DOHH2 (cell line): ENCODE results near the gene KCNJ6.

Experiments
- H3F3A ChIP-seq: fragments of 200-600 bp; sonication (generic), shearing (Covaris generic); 2 replicates; pipeline ENCODE4 v1.6.0; 2016; ENCODE audit warnings: antibody characterized with exemption, mild to moderate bottlenecking; ENCODE audit not compliant: control insufficient read depth, insufficient read depth
- H3K27ac ChIP-seq: fragments of 200-600 bp; sonication (generic); 2 replicates; pipeline ENCODE4 v1.5.1; 2014; ENCODE audit warnings: low read depth, mild to moderate bottlenecking, low read length, moderate library complexity
- H3K27me3 ChIP-seq: fragments of 200-600 bp; sonication (generic); 2 replicates; pipeline ENCODE4 v1.6.1; 2014; ENCODE audit warnings: mild to moderate bottlenecking, low read length, mixed read lengths; ENCODE audit not compliant: control insufficient read depth
- H3K36me3 ChIP-seq: fragments of 200-600 bp; sonication (generic); 2 replicates; pipeline ENCODE4 v1.6.1; 2014; ENCODE audit warnings: mild to moderate bottlenecking, low read length, moderate library complexity, mixed read lengths; ENCODE audit not compliant: control insufficient read depth
- H3K4me1 ChIP-seq: fragments of 200-600 bp; sonication (generic); 2 replicates; pipeline ENCODE4 v1.6.1; 2014; ENCODE audit warnings: mild to moderate bottlenecking, low read length, mixed read lengths; ENCODE audit not compliant: control insufficient read depth
- H3K4me2 ChIP-seq: fragments of 200-600 bp; sonication (generic); 2 replicates; pipeline ENCODE4 v1.6.0; 2014; ENCODE audit warnings: mild to moderate bottlenecking, low read length, moderate library complexity
- H3K4me3 ChIP-seq: fragments of 200-600 bp; sonication (generic); 2 replicates; pipeline ENCODE4 v1.5.1; 2014; ENCODE audit warnings: mild to moderate bottlenecking, low read length, mixed read lengths
- H3K79me2 ChIP-seq: fragments of 200-600 bp; sonication (generic); 2 replicates; pipeline ENCODE4 v1.6.1; 2014; ENCODE audit warnings: mild to moderate bottlenecking, low read length, mixed read lengths; ENCODE audit not compliant: control insufficient read depth
- H3K9me2 ChIP-seq: fragments of 200-600 bp; sonication (generic); replicated peaks from 2 replicates; pipeline ENCODE4 v1.6.1; 2014; ENCODE audit warnings: mild to moderate bottlenecking, low read length, mixed read lengths; ENCODE audit not compliant: control insufficient read depth
- H3K9me3 ChIP-seq: fragments of 200-600 bp; sonication (generic); 2 replicates; pipeline ENCODE4 v1.6.1; 2014; ENCODE audit warnings: antibody characterized with exemption, low read length, mixed read lengths; ENCODE audit not compliant: control insufficient read depth, insufficient read depth
- H4K20me1 ChIP-seq: fragments of 200-600 bp; sonication (generic); 2 replicates; pipeline ENCODE4 v1.6.0; 2014; ENCODE audit warnings: low read depth, mild to moderate bottlenecking, antibody characterized with exemption, low read length, moderate library complexity; ENCODE audit not compliant: control insufficient read depth, insufficient read depth
- EZH2phosphoT487 ChIP-seq: fragments of 200-600 bp; sonication (generic); IDR thresholded peaks from 2 replicates; pipeline ENCODE4 v1.6.1; 2017; ENCODE audit warnings: borderline replicate concordance, mild to moderate bottlenecking, antibody characterized with exemption, low read length, moderate library complexity, mixed read lengths
- TF ChIP-seq, protein P1 (sequence below): fragments of 200-600 bp; sonication (generic); IDR thresholded peaks from one replicate; pipeline ENCODE4 v1.5.1; 2014; ENCODE audit warnings: antibody characterized with exemption, mild to moderate bottlenecking, low read depth, low read length; ENCODE audit not compliant: poor library complexity, severe bottlenecking

Gene KCNJ6

GRCh38 chr21:37793660-37794059 is 122.6 kb downstream of the KCNJ6 start:
- TF ChIP-seq, protein P1, sequence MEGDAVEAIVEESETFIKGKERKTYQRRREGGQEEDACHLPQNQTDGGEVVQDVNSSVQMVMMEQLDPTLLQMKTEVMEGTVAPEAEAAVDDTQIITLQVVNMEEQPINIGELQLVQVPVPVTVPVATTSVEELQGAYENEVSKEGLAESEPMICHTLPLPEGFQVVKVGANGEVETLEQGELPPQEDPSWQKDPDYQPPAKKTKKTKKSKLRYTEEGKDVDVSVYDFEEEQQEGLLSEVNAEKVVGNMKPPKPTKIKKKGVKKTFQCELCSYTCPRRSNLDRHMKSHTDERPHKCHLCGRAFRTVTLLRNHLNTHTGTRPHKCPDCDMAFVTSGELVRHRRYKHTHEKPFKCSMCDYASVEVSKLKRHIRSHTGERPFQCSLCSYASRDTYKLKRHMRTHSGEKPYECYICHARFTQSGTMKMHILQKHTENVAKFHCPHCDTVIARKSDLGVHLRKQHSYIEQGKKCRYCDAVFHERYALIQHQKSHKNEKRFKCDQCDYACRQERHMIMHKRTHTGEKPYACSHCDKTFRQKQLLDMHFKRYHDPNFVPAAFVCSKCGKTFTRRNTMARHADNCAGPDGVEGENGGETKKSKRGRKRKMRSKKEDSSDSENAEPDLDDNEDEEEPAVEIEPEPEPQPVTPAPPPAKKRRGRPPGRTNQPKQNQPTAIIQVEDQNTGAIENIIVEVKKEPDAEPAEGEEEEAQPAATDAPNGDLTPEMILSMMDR = no peak
- TF ChIP-seq EZH2phosphoT487 = no peak
- H4K20me1 ChIP-seq = no peaks in the 10 kb centered on the region
- H3K9me2 ChIP-seq = no peaks in the 10 kb centered on the region
- H3K36me3 ChIP-seq = no peaks in the 10 kb centered on the region
- no peak overlapping the region for H3K4me2 ChIP-seq
- H3K4me1 ChIP-seq = no peaks in the 10 kb centered on the region
- no peaks in the 10 kb centered on the region for H3K27me3 ChIP-seq
- H3K9me3 ChIP-seq = no peaks in the 10 kb centered on the region
- H3K4me3 ChIP-seq = no peak overlapping the region
- no peak overlapping the region for H3K27ac ChIP-seq
- no peaks in the 10 kb centered on the region for H3K79me2 ChIP-seq
- no peaks in the 10 kb centered on the region for H3F3A ChIP-seq

DNA sequence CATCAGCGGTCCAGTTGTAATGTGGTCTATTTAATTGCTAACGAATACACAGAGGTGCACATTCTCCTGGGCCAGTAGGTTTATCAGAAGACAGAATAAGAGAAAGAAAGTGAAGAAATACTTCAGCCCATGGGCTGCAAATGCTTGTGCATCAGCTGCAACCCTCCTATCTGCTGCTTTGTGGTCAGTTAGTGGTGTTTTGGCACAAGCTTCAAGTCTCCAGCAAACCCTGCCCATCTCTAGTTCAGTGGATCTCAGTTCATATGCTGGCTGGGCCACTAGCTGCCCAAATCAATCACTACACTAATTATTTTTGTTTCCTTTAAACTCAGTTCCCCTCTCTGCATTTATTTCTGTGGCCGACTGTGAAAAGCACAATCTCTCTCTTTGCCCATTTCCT is 124.2 kb downstream of the KCNJ6 start:
- Histone ChIP-seq H3K9me3 (no peaks in the 10 kb centered on the region), H3F3A (no peaks in the 10 kb centered on the region), H3K4me3 (no peak overlapping the region), H3K36me3 (no peaks in the 10 kb centered on the region), H3K9me2 (no peaks in the 10 kb centered on the region), H3K4me2 (no peak overlapping the region), H3K79me2 (no peaks in the 10 kb centered on the region), H4K20me1 (no peaks in the 10 kb centered on the region), H3K27me3 (no peaks in the 10 kb centered on the region), H3K4me1 (no peaks in the 10 kb centered on the region), H3K27ac (no peak overlapping the region)
- no peak for TF ChIP-seq EZH2phosphoT487
- TF ChIP-seq, protein P1 = no peak

GRCh38 chr21:37790905-37791304 is 125.4 kb downstream of the KCNJ6 start:
- no peak for TF ChIP-seq EZH2phosphoT487
- TF ChIP-seq, protein P1 = no peak
- no peak overlapping the region for H3K4me3 ChIP-seq
- no peaks in the 10 kb centered on the region for H3K36me3 ChIP-seq
- H3K79me2 ChIP-seq = no peaks in the 10 kb centered on the region
- no peaks in the 10 kb centered on the region for H3K4me1 ChIP-seq
- no peaks in the 10 kb centered on the region for H3K9me3 ChIP-seq
- no peak overlapping the region for H3K4me2 ChIP-seq
- no peak overlapping the region for H3K27ac ChIP-seq
- H3F3A ChIP-seq = no peaks in the 10 kb centered on the region
- no peaks in the 10 kb centered on the region for H3K9me2 ChIP-seq
- H4K20me1 ChIP-seq = no peaks in the 10 kb centered on the region
- no peaks in the 10 kb centered on the region for H3K27me3 ChIP-seq

DNA sequence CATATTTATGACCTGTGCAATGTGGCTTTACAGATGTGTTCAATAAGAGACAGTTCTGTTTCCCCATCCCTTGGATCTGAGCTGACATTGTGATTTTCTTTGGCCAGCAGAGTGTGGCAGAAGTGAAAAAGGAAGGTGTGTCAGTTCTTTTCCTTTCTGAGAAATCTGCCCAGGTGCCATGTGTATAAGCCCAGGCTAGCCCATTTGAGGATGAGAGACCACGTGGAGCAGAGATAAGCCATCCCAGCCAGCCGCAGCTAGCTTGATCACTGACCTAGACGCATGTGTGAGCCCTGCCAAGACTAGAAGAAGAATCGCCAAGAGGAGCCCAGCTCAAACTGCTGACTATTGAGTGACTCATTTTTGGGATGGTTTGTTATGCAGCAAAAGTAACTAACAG is 127.8 kb downstream of the KCNJ6 start:
- H3K4me2 ChIP-seq = no peak overlapping the region
- no peak overlapping the region for H3K27ac ChIP-seq
- no peaks in the 10 kb centered on the region for H3K27me3 ChIP-seq
- TF ChIP-seq, protein P1 = no peak
- TF ChIP-seq EZH2phosphoT487 = no peak
- no peaks in the 10 kb centered on the region for H4K20me1 ChIP-seq
- no peaks in the 10 kb centered on the region for H3K9me2 ChIP-seq
- no peak overlapping the region for H3K4me3 ChIP-seq
- H3K4me1 ChIP-seq = no peaks in the 10 kb centered on the region
- no peaks in the 10 kb centered on the region for H3K9me3 ChIP-seq
- H3K36me3 ChIP-seq = no peaks in the 10 kb centered on the region
- H3K79me2 ChIP-seq = no peaks in the 10 kb centered on the region
- H3F3A ChIP-seq = no peaks in the 10 kb centered on the region
